DMS 273 treated with DMSO at 0.1 percent for 48 hours (cell line): ENCODE data around the gene WASF2.
"Not testable (repeated sequence)": the region's sequence is repeated elsewhere in the genome, so short reads cannot be mapped to it uniquely, and the experiment has no call there.

ENCODE experiments used
- DNase-seq: peaks from one replicate; lab custom pipeline; 2025; lab: John Stamatoyannopoulos, UW

Gene WASF2

DNA sequence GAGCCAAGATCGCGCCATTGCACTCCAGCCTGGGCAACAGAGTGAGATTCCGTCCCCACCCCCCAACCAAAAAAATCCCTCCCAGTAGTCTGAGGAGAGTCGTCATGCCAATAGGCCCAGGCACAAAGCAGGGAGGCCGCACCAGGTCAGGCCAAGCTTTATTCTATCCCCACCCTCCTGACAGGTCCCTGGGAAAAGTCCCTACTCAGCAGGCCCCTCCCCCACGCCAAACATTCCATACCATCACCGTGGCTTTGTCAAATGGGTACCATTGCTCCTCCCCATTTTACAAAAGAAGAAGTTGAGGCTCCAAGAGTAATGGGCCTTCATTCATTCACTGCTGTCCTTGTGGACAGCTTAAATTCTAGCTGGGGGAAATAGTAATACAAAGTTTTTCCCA, 92.2 kb downstream of the WASF2 start:
- no peak for DNase-seq

DNA sequence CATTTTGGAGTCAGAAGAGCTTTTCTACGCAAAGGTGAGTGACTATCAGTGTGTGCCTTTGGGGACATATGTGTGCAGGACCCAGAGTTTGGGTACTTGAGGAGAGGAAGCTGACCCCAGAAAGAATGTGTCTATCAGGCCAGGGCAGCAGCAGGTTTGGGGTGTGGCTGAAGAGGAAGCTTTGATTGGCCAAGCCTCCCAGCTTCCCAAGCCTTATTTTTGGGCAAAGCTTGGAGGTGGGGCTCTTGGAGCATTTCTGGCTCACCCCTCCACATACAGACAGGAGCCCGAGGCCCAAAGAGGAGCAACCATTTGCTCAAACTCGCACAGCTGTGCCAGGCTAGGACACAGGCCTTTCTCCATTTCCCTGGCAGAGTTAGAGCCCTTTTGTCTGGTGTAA, 92.9 kb downstream of the WASF2 start:
- no peak for DNase-seq

DNA sequence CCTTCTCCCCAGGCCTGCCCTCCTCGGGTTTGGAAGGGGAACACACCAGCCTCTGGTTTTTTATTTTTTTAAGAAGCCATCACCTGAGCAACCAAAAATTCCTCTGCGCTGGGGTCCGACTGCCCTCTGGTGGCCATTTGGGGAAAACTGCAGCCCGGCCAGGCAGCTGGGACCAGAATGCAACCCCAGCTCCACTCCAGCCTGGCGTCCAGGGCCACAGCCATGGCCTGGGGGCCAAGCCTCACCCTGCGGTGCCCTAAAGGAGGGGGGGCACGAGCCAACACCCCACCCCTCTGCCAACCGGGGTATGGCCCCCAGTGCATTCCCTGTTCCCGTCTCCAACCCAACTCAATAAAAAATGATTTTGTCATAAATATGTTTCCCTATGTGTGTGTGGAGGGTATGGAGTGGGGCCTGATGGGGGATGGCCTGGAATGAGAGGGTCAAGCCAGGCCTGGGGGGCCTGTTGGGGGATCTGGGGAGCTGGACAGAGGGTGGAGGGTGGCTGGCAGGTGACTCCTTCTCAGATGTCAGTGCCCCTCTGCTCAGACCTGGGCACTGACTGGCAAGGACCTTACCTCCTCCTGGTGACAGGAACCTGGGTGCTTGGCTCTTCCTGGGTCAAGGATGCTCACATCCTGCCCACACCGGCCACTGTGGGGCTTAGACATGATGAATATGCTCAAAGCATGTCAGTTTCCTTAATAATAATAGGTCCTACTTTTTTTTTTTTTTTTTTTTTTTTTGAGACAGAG, 94.3 kb downstream of the WASF2 start:
- DNase-seq = peak; percentile 48

DNA sequence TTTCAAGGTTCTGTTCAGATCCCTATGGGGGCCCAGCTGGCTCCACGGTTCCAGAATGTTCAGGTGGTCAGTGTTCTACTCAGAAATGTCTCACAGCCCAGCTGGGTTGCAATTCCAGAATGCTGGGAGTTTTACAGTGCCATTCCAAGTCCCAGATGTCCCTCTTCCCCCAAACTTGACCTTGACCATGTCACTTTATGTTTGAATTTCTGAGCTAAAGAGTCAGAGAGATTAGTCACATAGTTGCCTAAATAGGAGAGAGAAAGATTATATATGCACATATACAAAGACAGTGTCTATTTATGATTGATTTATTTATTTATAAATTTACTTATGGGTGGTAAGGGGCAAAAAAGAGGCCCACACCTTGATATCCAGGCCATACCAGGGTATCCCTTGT, 95.0 kb downstream of the WASF2 start:
- DNase-seq = no peak

GRCh38 chr1:27394282-27394658, 95.7 kb downstream of the WASF2 start:
- no peak for DNase-seq

GRCh38 chr1:27393641-27394281, 96.2 kb downstream of the WASF2 start:
- no peak for DNase-seq

DNA sequence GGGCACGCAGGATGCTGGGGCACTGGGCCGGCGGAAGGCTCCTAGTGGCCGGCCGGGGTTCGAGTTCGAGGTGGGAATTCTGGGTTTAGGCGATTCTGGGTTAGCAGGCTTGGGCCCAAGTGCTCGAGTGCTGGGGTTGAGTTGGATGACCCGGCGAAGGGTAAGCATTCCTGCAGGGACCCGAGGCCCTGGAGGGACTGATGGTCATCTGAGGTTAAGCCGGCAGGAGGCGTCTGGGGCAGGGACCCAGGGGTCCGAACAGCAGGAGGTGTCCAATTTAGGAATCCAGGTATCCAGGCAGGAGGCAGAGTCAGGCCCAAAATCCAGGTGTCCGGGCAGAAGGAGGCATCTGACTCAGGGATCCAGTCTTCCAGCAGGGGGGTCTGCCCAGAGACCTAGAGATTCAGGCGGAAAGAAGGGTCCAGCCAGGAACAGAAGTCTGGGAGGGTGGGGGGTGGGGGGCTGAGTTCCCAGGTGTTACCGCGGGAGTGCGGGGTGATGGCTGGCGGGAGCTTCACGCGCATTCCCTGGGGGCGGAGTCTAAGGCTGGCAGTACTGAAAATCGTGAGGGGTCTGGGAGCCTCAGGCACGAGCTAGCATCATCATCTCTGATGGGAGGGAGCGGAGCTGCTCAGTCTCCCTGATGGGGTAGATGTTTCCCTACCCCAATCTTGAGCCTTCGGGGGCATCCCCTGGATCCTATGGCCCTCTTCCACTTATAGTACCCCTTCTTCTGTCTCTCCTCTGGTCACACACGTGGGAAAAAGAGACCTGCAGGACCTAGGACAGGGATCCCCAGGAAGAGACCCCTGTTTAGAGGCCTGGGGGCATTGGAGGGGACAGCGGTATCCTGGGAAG, 97.0 kb downstream of the WASF2 start:
- DNase-seq = no peak

DNA sequence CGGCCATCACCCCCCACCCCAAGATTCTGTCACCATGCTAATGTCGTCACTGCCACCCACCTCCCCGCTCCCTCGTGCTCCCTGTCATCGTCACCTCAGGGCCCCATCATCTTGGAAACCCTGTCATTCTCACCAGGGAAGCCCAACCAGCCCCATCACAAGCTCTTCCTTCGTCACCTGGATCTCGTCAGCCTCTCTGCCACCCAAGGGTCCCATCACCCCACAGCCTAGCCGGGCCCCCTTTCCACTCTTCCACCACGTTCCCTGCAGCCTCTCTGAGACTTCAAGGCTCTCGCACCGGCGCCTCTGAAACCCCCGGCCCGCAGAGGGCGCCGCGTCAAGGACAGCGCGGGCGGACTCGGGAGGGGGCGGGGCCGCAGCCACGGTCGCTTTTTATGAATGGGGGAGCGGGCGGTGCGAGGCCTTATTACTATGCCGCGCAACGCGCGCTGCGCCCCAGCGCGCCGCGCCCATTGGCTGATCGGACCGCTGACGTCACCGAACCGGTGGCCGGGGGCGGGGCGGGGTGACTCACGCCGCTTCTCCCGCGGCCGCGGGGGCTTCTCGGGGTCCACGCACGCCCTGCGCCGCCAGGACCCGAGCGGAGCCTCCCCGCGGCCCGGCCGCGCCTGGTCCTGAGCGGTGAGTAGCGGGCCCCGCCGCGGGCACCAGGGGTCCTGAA, 97.7 kb downstream of the WASF2 start, which contains the start of gene GPR3:
Gene GPR3 (plus strand): TSS at position 527 of the 682 bp plus-strand sequence. CDS start 1,177 bp downstream, outside the sequence.
- DNase-seq = peak; percentile 57

- DNase-seq = no peak
These were observed 98.4 kb downstream of the WASF2 start for GRCh38 chr1:27391511-27392095.

DNA sequence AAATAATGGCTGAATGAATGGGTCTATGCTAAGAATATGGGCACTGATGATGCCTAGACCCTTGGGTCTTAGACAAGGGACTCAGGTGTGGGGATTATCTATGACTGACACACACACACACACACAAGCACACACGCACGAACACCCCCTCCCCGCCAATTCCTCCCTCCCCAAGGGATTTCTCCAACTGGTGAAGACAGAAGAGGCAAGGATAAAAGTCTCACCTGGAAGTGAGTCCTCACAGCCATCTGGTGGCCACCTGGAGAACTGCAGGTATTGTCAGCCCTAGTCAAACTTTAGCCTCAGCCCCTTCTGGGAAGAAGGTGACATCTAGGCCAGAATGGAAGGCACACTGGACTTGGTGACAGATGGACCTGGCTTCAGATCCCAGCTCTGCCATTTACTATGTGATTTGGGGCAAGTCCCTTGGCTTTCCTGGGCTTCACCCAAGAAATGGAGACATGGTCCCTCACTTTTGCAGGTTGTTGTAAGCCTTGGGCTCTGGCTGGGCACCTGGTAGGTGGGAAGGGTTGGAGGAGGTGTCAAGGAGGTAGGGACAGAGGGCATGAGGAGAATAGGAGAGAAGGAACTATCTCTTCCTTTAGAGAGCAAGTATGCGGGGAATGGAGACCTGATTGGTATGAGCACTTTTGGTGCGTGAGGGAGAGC, 101.5 kb downstream of the WASF2 start:
- no peak for DNase-seq

DNA sequence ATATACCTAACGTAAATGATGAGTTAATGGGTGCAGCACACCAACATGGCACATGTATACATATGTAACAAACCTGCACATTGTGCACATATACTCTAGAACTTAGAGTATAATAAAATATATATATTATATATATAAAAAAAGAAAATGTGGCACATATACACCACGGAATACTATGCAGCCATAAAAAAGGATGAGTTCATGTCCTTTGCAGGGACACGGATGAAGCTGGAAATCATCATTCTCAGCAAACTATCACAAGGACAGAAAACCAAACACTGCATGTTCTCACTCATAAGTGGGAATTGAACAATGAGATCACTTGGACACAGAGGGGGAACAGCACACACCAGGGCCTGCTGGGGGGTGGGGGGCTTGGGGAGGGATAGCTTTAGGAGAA, 105.2 kb downstream of the WASF2 start:
- not testable (repeated sequence) for DNase-seq

DNA sequence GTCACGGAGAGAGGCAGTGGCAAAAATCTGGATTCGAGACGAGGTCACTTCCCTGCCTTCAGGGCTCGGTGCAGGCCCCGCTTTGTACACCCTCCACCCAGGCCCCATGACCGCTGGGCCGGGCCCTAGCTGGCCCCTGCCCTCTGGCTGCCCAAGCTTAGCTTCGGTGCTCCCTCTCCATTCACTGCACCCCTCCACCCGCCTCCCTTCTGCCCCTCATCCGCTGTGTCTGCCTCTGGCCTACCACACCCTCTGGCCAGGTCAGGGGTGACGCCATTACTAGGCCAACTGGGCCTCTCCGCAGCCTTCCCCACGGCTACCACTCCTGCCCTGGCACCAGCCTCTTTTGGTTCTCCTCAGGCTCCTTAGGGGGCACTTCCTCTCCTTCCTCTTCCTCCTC, 106.3 kb downstream of the WASF2 start:
- no peak for DNase-seq

- DNase-seq = no peak
These were observed 106.8 kb downstream of the WASF2 start, which contains the start of gene CD164L2 for GRCh38 chr1:27383039-27383605. TSS of gene CD164L2 (minus strand) at chr1:27383333. CDS start at chr1:27383239, 94 bp downstream.

DNA sequence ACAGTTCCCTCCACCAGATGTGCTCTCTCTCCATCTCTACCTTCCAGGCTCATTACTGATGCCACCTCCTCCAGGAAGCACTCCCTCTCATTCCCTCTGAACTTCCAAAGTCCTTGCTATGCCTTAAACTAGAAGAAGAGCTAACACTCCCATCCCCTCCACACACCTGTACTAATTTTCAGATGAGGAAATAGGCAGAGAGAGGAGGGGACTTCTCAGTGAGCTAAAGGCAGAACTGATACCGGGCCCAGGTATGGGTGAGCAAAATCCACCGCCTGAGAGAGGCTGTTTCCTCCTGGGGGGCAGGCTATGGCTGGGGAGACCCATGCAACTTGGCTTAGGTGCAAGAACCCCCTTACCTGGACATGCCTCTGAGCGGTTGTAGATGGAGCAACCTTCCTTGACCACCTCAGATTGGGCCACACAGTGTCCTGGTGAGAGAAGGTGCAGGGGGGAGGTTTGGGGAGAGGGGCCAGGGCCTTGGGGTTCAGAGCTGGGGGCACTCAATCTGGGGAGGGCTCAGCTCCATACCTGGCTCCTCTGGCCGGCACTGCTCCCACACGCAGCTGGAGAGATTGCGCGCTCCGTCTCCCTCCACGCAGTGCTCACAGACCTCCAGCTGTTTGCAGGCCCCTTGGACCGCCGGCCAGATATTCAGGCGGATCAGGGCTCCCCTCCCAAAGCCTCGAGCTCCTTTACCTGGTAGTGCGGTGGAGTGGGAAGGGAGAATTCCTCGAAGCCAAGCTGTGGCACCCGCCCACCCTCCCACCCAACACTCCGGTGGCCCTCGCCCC, 107.8 kb downstream of the WASF2 start:
- DNase-seq = no peak

- DNase-seq = no peak
These were observed 108.9 kb downstream of the WASF2 start for GRCh38 chr1:27380766-27381733.

DNA sequence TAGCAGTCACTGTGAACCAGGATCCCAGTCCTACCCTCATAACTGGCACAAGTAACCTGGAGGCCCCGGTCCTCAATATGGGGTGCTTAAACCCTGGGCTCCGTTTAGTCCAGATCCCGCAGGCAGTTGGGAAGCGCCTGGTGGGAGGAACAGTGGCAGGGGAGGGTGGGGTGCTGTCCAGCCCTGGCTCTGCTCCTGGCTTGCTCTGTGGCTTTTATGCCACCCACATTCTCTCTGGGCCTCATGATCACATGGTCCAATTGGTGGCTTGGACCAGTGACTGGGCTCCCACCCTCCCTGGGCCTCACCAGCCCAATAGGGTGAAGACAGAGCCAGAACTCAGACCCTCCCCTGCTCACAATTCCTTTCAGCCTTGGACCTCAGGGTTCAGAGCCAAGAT, 109.7 kb downstream of the WASF2 start:
- DNase-seq = no peak

DNA sequence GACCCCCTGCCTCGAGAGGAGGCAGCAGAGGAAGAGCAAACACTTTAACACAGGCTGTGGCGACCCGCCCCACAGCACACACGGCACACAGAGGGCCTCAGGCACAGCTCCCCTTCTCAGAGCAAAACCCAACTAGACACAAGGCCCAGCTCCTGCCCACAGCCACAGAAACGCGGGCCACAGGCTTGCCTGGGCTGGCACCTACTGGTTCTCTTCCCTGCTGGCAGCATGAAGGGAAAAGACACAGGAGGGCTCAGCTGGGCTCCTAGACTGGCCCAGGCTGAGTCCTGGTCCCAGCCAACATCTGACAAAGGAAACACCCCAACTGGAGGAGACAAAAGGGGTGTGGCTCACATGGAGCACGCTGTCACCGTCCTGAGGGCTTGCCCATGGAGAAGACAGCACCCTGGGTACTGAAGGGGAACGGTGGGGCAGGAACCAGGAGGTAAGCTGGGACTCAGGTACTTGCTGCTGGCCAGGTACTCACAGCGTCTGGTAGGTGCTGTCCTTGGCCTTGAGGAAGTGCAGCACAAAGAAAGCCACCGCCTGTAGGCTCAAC, 110.3 kb downstream of the WASF2 start:
- no peak for DNase-seq

DNA sequence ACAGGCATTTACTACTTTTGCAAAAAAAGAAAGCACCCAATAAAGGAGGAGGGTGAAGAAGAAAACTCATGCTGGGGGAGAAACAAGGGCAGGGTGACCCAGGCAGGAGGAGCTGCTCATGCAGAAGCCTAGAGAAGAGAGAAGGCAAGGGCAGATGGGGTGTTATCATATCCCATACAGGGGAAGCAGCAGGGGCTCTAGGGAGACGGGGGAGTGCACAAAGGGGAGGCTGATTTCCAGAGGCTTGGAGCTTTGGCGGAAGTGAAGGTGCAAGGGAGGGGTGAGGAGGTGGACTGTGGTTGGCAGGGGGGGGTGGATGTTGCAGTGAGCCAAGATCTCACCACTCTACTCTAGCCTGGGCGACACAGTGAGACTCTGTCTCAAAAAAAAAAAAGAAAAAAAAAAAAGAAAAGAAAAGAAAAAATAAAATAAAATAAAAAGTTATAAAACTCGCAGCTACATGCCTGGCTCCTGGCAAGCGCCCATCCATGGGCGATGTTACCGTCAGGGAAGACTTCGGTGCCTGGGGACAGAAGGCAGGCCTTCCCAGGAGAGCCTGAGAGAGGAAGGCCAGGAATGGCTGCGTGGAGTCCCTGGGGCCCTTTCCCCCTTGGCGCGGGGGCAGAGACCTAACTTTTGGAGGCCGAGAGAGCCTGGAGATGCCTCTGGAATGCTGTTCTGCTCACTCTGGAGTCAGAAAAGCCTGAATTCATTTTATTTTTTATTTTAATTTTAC, 112.0 kb downstream of the WASF2 start:
- no peak for DNase-seq
